Small intestine (tissue), 7 donors: ENCODE results near the gene S1PR5. TPM values are rescaled to one million over a fixed set of nuclear protein-coding genes. Genes with fewer than 3 reads are reported as not detected.
A peak's percentile ranks its signal among the peaks of the same experiment; 100 is the strongest.

Source experiments
- DNase-seq, 2 donors: peaks; one replicate each; pipeline versions ENCODE4 v3.0.0 to v3.0.0-alpha.2; 2013
- FAIRE-seq: peaks from 2 replicates; lab custom pipeline; 2012; peaks lifted over from hg19 to GRCh38; lab: Jason Lieb, UNC
- H3K27ac ChIP-seq, 3 donors: one replicate each; pipeline ENCODE4 v1.5.1; 2013; ENCODE audit warnings: low read length in 2 of 3, mild to moderate bottlenecking in 2 of 3, control low read depth in 1 of 3, inconsistent platforms in 1 of 3, low read depth in 1 of 3, moderate library complexity in 1 of 3
- H3K27me3 ChIP-seq, 3 donors: one replicate each; pipeline ENCODE4 v1.6.1; 2013; ENCODE audit warnings: low read length in 3 of 3, inconsistent platforms in 1 of 3; ENCODE audit not compliant: control insufficient read depth in 3 of 3, insufficient read depth in 3 of 3
- H3K36me3 ChIP-seq, 3 donors: one replicate each; pipeline ENCODE4 v1.6.1; 2013; ENCODE audit warnings: low read length in 3 of 3, inconsistent platforms in 1 of 3, low read depth in 1 of 3, mild to moderate bottlenecking in 1 of 3, moderate library complexity in 1 of 3; ENCODE audit not compliant: control insufficient read depth in 3 of 3, insufficient read depth in 2 of 3
- H3K4me1 ChIP-seq, 3 donors: one replicate each; pipeline ENCODE4 v1.6.1; 2013; ENCODE audit warnings: low read length in 2 of 3, inconsistent platforms in 1 of 3, low read depth in 1 of 3, mild to moderate bottlenecking in 1 of 3, moderate library complexity in 1 of 3; ENCODE audit not compliant: control insufficient read depth in 3 of 3, insufficient read depth in 2 of 3
- H3K4me3 ChIP-seq, 3 donors: one replicate each; pipeline ENCODE4 v1.5.1; 2013; ENCODE audit warnings: low read length in 3 of 3, control low read depth in 1 of 3, inconsistent platforms in 1 of 3, low read depth in 1 of 3, mild to moderate bottlenecking in 1 of 3, moderate library complexity in 1 of 3
- H3K9me3 ChIP-seq, 2 donors: one replicate each; pipeline ENCODE4 v1.6.1; 2013; ENCODE audit warnings: low read depth in 1 of 2, low read length in 1 of 2; ENCODE audit not compliant: control insufficient read depth in 2 of 2, insufficient read depth in 1 of 2
- WGBS, 3 donors: extraction: QIAGEN DNeasy Blood & Tissue Kit; methylation state at CpG; one replicate each; pipeline ENCODE4 v1.1.7; 2013; 5-methylcytosine and 5-hydroxymethylcytosine counted together
- polyA plus RNA-seq, 4 donors: library from polyadenylated mRNA; stranded (reverse) in 3 of 4; unstranded in 1 of 4; fragments of 200-250 nt in 3 of 4; fragments of 120-200 nt in 1 of 4; gene quantifications; one replicate each; pipeline versions ENCODE4 v1.2.1 to v1.2.3, GENCODE V29; 2013
- donor health status: healthy with polysubstance abuse.
- donor health status: control.
- donor health status: control.
- donor health status: Bipolar disorder and iron deficiency.
- donor health status: healthy.

Gene S1PR5
- polyA plus RNA-seq, 4 donors, result 0.09 to 0.89 TPM; not detected in 2

- Histone ChIP-seq H3K4me1 (no peaks in the 10 kb centered on the region), H3K27me3 (peaks cover 15 to 83% (median 48%) of the 10 kb centered on the region in 3 donors), H3K36me3 (no peaks in the 10 kb centered on the region), H3K4me3 (no peak overlapping the region), H3K27ac (no peak overlapping the region), H3K9me3 (no peaks in the 10 kb centered on the region)
- FAIRE-seq (no peak), DNase-seq (no peak)
- 43 to 47% (median 45%) methylated on average over 10 of the region's 10 CpGs for WGBS, 3 donors
Observed at GRCh38 chr19:10516671-10517286, 468 bp downstream of the S1PR5 start.

- H3K27ac ChIP-seq, result no peak overlapping the region
- peaks cover 15 to 82% (median 51%) of the 10 kb centered on the region in 3 donors for H3K27me3 ChIP-seq
- no peaks in the 10 kb centered on the region for H3K4me1 ChIP-seq
- H3K4me3 ChIP-seq, result no peak overlapping the region
- 90 to 92% (median 90%) methylated on average over 5 of the region's 5 CpGs for WGBS, 3 donors
- no peaks in the 10 kb centered on the region for H3K9me3 ChIP-seq
- H3K36me3 ChIP-seq, result no peaks in the 10 kb centered on the region
- DNase-seq (no peak), FAIRE-seq (no peak)
Observed at GRCh38 chr19:10516064-10516385, 1.2 kb downstream of the S1PR5 start.

GRCh38 chr19:10514211-10515145 lies 2.8 kb downstream of the S1PR5 start:
- Histone ChIP-seq H3K4me1 (peaks cover 0 to 7% (median 0%) of the 10 kb centered on the region in 3 donors), H3K27ac (no peak overlapping the region), H3K9me3 (no peaks in the 10 kb centered on the region), H3K4me3 (no peak overlapping the region), H3K27me3 (peaks cover 15 to 79% (median 51%) of the 10 kb centered on the region in 3 donors), H3K36me3 (no peaks in the 10 kb centered on the region)
- 6 to 13% (median 8%) methylated on average over 103 to 107 of the region's 107 CpGs for WGBS, 3 donors
- DNase-seq (peak in 1 of 2 donors; percentile 37), FAIRE-seq (no peak)

GRCh38 chr19:10513223-10513622 lies 4.0 kb downstream of the S1PR5 start:
- Histone ChIP-seq H3K9me3 (no peaks in the 10 kb centered on the region), H3K4me3 (no peak overlapping the region), H3K27ac (no peak overlapping the region), H3K36me3 (no peaks in the 10 kb centered on the region), H3K27me3 (peaks cover 15 to 67% (median 44%) of the 10 kb centered on the region in 3 donors), H3K4me1 (peaks cover 0 to 7% (median 0%) of the 10 kb centered on the region in 3 donors)
- no peak for DNase-seq
- 81 to 83% (median 83%) methylated on average over 7 of the region's 7 CpGs for WGBS, 3 donors
- FAIRE-seq, result no peak

- peak in 1 of 2 donors; percentile 46 for DNase-seq
- H3K4me1 ChIP-seq, result peaks cover 0 to 7% (median 0%) of the 10 kb centered on the region in 3 donors
- H3K36me3 ChIP-seq, result no peaks in the 10 kb centered on the region
- FAIRE-seq, result no peak
- no peak overlapping the region for H3K4me3 ChIP-seq
- no peak overlapping the region for H3K27ac ChIP-seq
- peaks cover 7 to 39% (median 24%) of the 10 kb centered on the region in 3 donors for H3K27me3 ChIP-seq
- H3K9me3 ChIP-seq, result no peaks in the 10 kb centered on the region
- 1 to 4% (median 2%) methylated on average over 15 of the region's 15 CpGs for WGBS, 3 donors
Observed at GRCh38 chr19:10510301-10510802, 6.9 kb downstream of the S1PR5 start.

- H3K4me1 ChIP-seq, result peaks cover 0 to 7% (median 0%) of the 10 kb centered on the region in 3 donors
- H3K9me3 ChIP-seq, result no peaks in the 10 kb centered on the region
- no peak for DNase-seq
- no peak overlapping the region for H3K27ac ChIP-seq
- H3K4me3 ChIP-seq, result no peak overlapping the region
- peaks cover 0 to 26% (median 12%) of the 10 kb centered on the region in 3 donors for H3K27me3 ChIP-seq
- 62 to 82% (median 79%) methylated on average over 3 of the region's 3 CpGs for WGBS, 3 donors
- no peaks in the 10 kb centered on the region for H3K36me3 ChIP-seq
- no peak for FAIRE-seq
Observed at GRCh38 chr19:10508707-10509106, 8.5 kb downstream of the S1PR5 start.

- 75 to 89% (median 88%) methylated on average over 15 to 16 of the region's 16 CpGs for WGBS, 3 donors
Observed at GRCh38 chr19:10508036-10508435, 9.2 kb downstream of the S1PR5 start.

GRCh38 chr19:10505583-10506229 lies 11.5 kb downstream of the S1PR5 start:
- no peaks in the 10 kb centered on the region for H3K36me3 ChIP-seq
- no peaks in the 10 kb centered on the region for H3K9me3 ChIP-seq
- FAIRE-seq, result no peak
- H3K4me3 ChIP-seq, result no peak overlapping the region
- no peak overlapping the region for H3K27ac ChIP-seq
- H3K27me3 ChIP-seq, result peaks cover 0 to 5% (median 0%) of the 10 kb centered on the region in 3 donors
- peaks cover 0 to 16% (median 2%) of the 10 kb centered on the region in 3 donors for H3K4me1 ChIP-seq
- peak; percentile 74 to 78 for DNase-seq
- 26 to 30% (median 27%) methylated on average over 17 of the region's 17 CpGs for WGBS, 3 donors

More at GRCh38 chr19:10508036-10508435, 9.2 kb downstream of the S1PR5 start:
- Histone ChIP-seq H3K9me3 (no peaks in the 10 kb centered on the region), H3K27ac (no peak overlapping the region), H3K4me3 (no peak overlapping the region), H3K27me3 (peaks cover 0 to 19% (median 5%) of the 10 kb centered on the region in 3 donors), H3K4me1 (peaks cover 0 to 10% (median 0%) of the 10 kb centered on the region in 3 donors), H3K36me3 (no peaks in the 10 kb centered on the region)
- DNase-seq (no peak), FAIRE-seq (no peak)
